T-helper 2 cell treated with Interferon-gamma antibody and Interleukin-4, amounts not matched to agents 5 μg/mL and 100 μg/mL, for 36 hours (primary cell): ENCODE data around the gene TIGD3.

ENCODE experiments used
- DNase-seq: peaks from one replicate; pipeline ENCODE4 v3.0.0; 2021; ENCODE audit warnings: low spot score
- H3K27ac Mint-ChIP-seq: one replicate; pipeline ENCODE4 v1.8.0; 2021; ENCODE audit warnings: mild to moderate bottlenecking, mixed read lengths
- H3K27me3 Mint-ChIP-seq: one replicate; pipeline ENCODE4 v1.8.0; 2021; ENCODE audit warnings: low read depth, mixed read lengths
- H3K36me3 Mint-ChIP-seq: one replicate; pipeline ENCODE4 v1.8.0; 2021; ENCODE audit warnings: low read depth, mixed read lengths
- H3K4me1 Mint-ChIP-seq: one replicate; pipeline ENCODE4 v1.8.0; 2021; ENCODE audit warnings: low read depth, mixed read lengths
- H3K4me3 Mint-ChIP-seq: one replicate; pipeline ENCODE4 v1.8.0; 2022; ENCODE audit warnings: mild to moderate bottlenecking, moderate library complexity, mixed read lengths
- H3K9me3 Mint-ChIP-seq: one replicate; pipeline ENCODE4 v1.8.0; 2021; ENCODE audit warnings: mixed read lengths

TIGD3 gene

GRCh38 chr11:65366340-65366773 lies 11.8 kb downstream of the TIGD3 start:
- Mint-ChIP-seq H3K27ac (no peak overlapping the region), H3K4me3 (no peak overlapping the region)
- DNase-seq, result no peak

GRCh38 chr11:65370659-65371049 lies 16.1 kb downstream of the TIGD3 start:
- Mint-ChIP-seq H3K4me3 (no peak overlapping the region), H3K27ac (no peak overlapping the region), H3K4me1 (no peaks in the 10 kb centered on the region), H3K27me3 (no peaks in the 10 kb centered on the region), H3K36me3 (no peaks in the 10 kb centered on the region), H3K9me3 (no peaks in the 10 kb centered on the region)
- DNase-seq, result no peak

More at GRCh38 chr11:65366340-65366773, 11.8 kb downstream of the TIGD3 start:
- Mint-ChIP-seq H3K27me3 (no peaks in the 10 kb centered on the region), H3K36me3 (no peaks in the 10 kb centered on the region), H3K9me3 (no peaks in the 10 kb centered on the region), H3K4me1 (peaks cover 4% of the 10 kb centered on the region)

DNA sequence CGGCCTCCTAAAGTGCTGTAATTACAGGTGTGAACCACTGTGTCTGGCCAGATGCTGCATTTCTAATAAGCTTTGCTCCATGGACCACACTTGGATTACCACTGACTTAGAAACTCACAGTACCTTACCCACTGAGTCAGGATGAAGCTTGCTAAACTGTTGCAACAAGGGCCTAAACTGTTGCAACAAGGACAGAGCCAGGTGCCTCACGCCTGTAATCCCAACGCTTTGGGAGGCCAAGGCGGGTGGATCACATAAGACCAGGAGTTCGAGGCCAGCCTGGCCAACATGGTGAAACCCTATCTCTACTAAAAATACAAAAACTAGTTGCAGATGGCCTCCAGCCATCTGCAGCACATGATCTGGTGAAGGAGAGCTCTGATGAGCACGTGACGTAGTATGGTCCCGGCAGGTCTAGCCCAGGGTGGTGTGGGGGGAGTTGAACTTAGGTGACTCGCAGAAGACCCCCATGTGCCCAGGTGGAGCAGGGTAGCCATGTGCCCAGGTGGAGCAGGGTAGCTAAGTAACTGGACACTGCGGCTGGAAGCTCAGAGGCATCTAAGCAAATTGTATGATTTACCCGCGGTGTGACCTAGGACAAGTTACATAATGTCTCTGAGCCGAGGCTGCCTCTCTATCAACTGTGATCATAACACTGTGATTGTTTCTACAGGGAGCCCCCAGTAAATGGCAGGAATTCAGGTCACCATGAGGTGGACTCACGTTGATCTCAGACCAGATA lies 19.5 kb downstream of the TIGD3 start:
- no peak overlapping the region for H3K4me3 Mint-ChIP-seq
- H3K27ac Mint-ChIP-seq, result no peak overlapping the region

DNA sequence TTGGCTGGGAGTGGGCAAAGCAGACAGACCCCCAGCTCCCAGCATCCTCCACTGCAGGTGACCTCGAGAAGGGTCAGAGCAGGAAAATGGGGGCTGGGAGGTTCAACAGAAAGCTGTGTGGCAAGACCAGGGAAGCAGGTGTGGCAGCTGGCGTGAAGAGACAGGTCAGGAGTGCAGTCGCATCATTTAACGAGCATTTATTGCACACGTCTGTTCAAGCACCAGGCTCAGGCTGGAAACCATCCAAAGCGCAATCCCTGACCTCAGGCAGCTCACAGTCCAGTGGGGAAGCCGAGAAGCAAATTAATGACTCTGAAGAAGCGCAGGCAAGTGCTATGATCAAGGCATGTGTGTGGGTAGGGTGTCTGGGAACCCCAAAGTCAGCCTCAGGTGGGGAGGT lies 20.5 kb downstream of the TIGD3 start:
- H3K27ac Mint-ChIP-seq, result no peak overlapping the region
- H3K9me3 Mint-ChIP-seq, result no peaks in the 10 kb centered on the region
- DNase-seq, result no peak
- H3K36me3 Mint-ChIP-seq, result peaks cover 1% of the 10 kb centered on the region
- H3K4me3 Mint-ChIP-seq, result no peak overlapping the region
- no peaks in the 10 kb centered on the region for H3K4me1 Mint-ChIP-seq
- no peaks in the 10 kb centered on the region for H3K27me3 Mint-ChIP-seq

More for the DNA sequence above, 19.5 kb downstream of the TIGD3 start:
- H3K36me3 Mint-ChIP-seq, result no peaks in the 10 kb centered on the region
- DNase-seq, result no peak
- no peaks in the 10 kb centered on the region for H3K4me1 Mint-ChIP-seq
- H3K9me3 Mint-ChIP-seq, result no peaks in the 10 kb centered on the region
- H3K27me3 Mint-ChIP-seq, result no peaks in the 10 kb centered on the region

DNA sequence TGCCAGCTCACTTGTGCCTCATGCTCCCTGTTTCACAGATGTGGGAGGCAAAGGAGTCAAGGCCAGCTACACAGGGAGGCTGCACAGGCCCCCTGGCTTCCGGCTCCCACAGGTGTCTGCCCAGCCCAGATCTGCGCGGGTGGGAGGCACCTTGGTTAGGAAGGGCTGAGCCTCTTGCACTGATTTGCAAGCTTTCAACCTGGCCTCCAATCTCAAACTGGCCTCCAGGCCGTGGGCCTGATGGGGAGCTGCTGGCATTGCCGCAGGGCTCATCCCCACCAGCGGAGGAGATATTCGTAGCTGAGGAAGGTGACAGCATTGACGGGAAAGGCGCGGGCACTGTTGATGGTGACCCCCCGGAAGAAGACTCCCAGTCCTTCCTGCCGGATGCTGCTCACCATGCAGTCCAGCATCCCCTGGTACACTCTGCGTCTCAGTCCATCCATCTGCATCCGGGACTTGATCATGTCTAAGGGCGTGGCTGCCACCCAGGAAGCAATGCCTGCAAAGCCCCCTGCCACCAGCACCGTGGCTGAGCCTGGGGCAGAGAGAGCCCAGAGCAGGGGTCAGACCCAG lies 21.7 kb downstream of the TIGD3 start:
- H3K9me3 Mint-ChIP-seq, result no peaks in the 10 kb centered on the region
- H3K27ac Mint-ChIP-seq, result no peak overlapping the region
- no peak overlapping the region for H3K4me3 Mint-ChIP-seq
- no peaks in the 10 kb centered on the region for H3K27me3 Mint-ChIP-seq
- DNase-seq, result no peak
- H3K4me1 Mint-ChIP-seq, result no peaks in the 10 kb centered on the region
- peaks cover 3% of the 10 kb centered on the region for H3K36me3 Mint-ChIP-seq

GRCh38 chr11:65377036-65377435 lies 22.5 kb downstream of the TIGD3 start:
- Mint-ChIP-seq H3K4me3 (no peak overlapping the region), H3K4me1 (peaks cover 7% of the 10 kb centered on the region), H3K36me3 (peaks cover 3% of the 10 kb centered on the region), H3K9me3 (no peaks in the 10 kb centered on the region), H3K27me3 (no peaks in the 10 kb centered on the region), H3K27ac (no peak overlapping the region)
- no peak for DNase-seq

- no peak for DNase-seq
- Mint-ChIP-seq H3K36me3 (peaks cover 3% of the 10 kb centered on the region), H3K9me3 (no peaks in the 10 kb centered on the region), H3K27ac (peak overlapping the region; percentile 46), H3K4me1 (peaks cover 10% of the 10 kb centered on the region), H3K4me3 (no peak overlapping the region), H3K27me3 (no peaks in the 10 kb centered on the region)
Measured at GRCh38 chr11:65377777-65378176, 23.2 kb downstream of the TIGD3 start.

- Mint-ChIP-seq H3K9me3 (no peaks in the 10 kb centered on the region), H3K4me3 (no peak overlapping the region), H3K27ac (no peak overlapping the region), H3K4me1 (peaks cover 15% of the 10 kb centered on the region), H3K36me3 (peaks cover 3% of the 10 kb centered on the region), H3K27me3 (no peaks in the 10 kb centered on the region)
- no peak for DNase-seq
Measured at GRCh38 chr11:65378208-65378927, 23.8 kb downstream of the TIGD3 start.

DNA sequence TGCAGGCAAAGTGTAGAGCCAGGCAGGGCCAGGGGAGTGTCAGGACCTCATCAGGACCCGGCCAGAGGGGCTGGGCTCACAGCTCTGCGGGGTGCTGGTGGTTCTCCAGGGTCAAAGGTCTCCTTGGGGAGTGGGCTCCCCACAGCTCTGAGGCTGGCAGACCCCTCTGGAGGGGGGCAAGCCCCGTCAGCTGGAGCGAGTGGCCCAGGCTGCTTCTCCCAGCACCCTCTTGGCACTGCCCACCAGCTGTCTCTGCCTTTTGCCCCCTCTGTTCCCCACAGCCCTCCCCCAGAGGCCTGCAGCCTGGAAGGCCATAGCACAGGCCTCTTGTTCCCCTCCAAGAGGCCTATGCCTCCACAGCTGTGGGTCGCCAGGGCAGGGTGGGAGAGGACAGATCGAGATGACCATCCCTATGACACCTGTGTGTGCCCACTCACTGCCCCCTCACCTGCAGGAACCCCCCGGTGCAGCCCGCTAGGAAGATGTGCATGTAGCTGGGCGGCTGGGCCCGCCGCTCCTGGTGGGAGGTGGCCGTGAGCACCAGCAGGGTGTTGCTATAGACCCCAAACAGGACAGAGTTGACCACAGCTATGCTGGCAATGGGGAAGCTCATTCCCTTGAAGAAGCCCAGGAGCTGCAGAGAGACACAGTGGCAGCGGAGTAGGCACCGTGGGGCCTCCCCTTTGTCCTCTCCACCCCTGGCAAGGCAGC lies 24.5 kb downstream of the TIGD3 start:
- no peak overlapping the region for H3K27ac Mint-ChIP-seq
- no peak for DNase-seq
- peaks cover 20% of the 10 kb centered on the region for H3K4me1 Mint-ChIP-seq
- H3K36me3 Mint-ChIP-seq, result peaks cover 3% of the 10 kb centered on the region
- H3K9me3 Mint-ChIP-seq, result no peaks in the 10 kb centered on the region
- no peak overlapping the region for H3K4me3 Mint-ChIP-seq
- H3K27me3 Mint-ChIP-seq, result no peaks in the 10 kb centered on the region

GRCh38 chr11:65379698-65380459 lies 25.3 kb downstream of the TIGD3 start:
- no peak for DNase-seq
- peaks cover 3% of the 10 kb centered on the region for H3K36me3 Mint-ChIP-seq
- no peaks in the 10 kb centered on the region for H3K9me3 Mint-ChIP-seq
- H3K27ac Mint-ChIP-seq, result peak overlapping the region; percentile 55
- H3K4me1 Mint-ChIP-seq, result peaks cover 28% of the 10 kb centered on the region
- no peaks in the 10 kb centered on the region for H3K27me3 Mint-ChIP-seq
- peak overlapping the region; percentile 53 for H3K4me3 Mint-ChIP-seq

- Mint-ChIP-seq H3K4me1 (peaks cover 35% of the 10 kb centered on the region), H3K36me3 (peaks cover 3% of the 10 kb centered on the region), H3K9me3 (no peaks in the 10 kb centered on the region), H3K4me3 (peak overlapping the region; percentile 53), H3K27ac (peak overlapping the region; percentile 55), H3K27me3 (no peaks in the 10 kb centered on the region)
- no peak for DNase-seq
Measured at GRCh38 chr11:65380460-65381119, 26.0 kb downstream of the TIGD3 start.

DNA sequence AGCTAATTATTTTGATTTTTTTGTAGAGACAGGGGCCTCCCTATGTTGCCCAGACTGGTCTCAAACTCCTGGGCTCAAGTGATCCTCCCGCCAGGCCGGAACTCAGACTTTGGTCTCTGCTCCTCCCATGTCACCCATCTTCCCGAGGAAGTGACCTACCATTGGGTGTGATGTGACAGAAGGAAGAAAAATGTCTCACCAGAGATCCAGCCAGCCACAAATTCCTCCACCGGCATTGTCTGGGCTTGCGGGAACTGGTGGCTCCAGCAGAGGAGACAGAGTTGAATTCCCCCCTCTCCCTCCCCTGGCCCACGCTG lies 27.1 kb downstream of the TIGD3 start:
- Mint-ChIP-seq H3K36me3 (peaks cover 3% of the 10 kb centered on the region), H3K27ac (peak overlapping the region; percentile 98), H3K27me3 (no peaks in the 10 kb centered on the region), H3K4me1 (peaks cover 35% of the 10 kb centered on the region), H3K9me3 (no peaks in the 10 kb centered on the region), H3K4me3 (peak overlapping the region; percentile 89)
- DNase-seq, result peak; percentile 56
